ENCODE measurements around the gene ESYT3.

GRCh38 chr3:138476526-138476925 is 42.1 kb downstream of the ESYT3 start:
- TF ChIP-seq, protein P1, sequence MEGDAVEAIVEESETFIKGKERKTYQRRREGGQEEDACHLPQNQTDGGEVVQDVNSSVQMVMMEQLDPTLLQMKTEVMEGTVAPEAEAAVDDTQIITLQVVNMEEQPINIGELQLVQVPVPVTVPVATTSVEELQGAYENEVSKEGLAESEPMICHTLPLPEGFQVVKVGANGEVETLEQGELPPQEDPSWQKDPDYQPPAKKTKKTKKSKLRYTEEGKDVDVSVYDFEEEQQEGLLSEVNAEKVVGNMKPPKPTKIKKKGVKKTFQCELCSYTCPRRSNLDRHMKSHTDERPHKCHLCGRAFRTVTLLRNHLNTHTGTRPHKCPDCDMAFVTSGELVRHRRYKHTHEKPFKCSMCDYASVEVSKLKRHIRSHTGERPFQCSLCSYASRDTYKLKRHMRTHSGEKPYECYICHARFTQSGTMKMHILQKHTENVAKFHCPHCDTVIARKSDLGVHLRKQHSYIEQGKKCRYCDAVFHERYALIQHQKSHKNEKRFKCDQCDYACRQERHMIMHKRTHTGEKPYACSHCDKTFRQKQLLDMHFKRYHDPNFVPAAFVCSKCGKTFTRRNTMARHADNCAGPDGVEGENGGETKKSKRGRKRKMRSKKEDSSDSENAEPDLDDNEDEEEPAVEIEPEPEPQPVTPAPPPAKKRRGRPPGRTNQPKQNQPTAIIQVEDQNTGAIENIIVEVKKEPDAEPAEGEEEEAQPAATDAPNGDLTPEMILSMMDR (IDR thresholded peaks at IDR 0.05), result no peak
- TF ChIP-seq EP300 (IDR thresholded peaks at IDR 0.05), result no peak

All from upper lobe of left lung (tissue), 4 donors.